HG02870 (cell line): ENCODE results near the gene SMIM3.
A peak's percentile ranks its signal among the peaks of the same experiment; 100 is the strongest.
"Not testable (repeated sequence)": the region's sequence is repeated elsewhere in the genome, so short reads cannot be mapped to it uniquely, and the experiment has no call there.

Source experiments
- ATAC-seq: cut with Tn5 transposase; IDR thresholded peaks from one replicate; pipeline ENCODE4 v1.9.1; 2021; ENCODE audit warnings: mild to moderate bottlenecking, moderate library complexity; ENCODE audit not compliant: unreplicated experiment

SMIM3 gene, protein sequence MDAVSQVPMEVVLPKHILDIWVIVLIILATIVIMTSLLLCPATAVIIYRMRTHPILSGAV

DNA sequence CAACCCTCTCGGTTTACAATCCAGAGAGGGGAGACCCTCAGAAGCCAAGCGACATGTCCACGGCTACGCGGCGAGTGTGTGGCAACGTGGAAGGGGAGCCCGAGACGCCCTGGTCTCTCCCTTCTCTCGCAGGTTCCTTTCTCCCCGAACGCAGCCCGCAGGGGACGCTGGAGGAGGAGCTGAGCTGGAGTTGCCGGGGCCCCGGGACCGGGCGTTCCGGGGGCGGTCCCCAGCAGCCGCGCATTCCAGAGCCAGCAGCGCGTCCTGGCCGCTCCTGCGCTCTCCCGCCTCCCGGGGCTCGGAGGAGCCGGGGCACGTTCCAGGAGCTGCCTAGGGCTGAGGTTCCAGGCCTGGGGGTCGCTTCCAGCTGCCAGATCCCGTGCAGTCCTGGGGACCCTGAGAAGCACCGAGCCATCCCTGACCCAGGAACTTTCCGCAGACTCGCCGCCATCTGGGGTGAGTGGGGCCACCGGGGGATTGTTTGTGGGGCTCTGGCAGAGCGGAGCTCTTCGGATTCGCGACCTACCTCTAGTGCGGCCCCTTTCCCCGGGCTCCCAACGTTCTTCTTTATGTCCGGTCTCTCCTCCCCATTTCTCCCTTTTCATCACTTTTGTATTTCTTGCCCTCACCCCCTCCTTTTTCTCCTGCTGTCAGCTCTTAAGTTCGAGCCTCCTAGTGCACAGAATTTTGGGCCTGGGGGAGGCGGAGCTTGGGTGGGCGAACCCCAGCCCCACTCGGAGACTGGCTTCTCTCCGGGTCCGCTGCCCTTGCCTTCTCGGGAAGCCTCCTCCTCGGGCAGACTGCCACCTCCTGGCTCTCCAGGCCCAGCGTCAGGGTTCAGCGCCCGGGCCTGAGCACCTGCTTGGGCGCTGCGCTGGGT is at the start of gene SMIM3:
Gene SMIM3, plus strand, starts transcription at position 241 of the 880 bp plus-strand sequence. CDS start 16,684 bp downstream, outside the sequence.
- ATAC-seq, result peak; percentile 22

DNA sequence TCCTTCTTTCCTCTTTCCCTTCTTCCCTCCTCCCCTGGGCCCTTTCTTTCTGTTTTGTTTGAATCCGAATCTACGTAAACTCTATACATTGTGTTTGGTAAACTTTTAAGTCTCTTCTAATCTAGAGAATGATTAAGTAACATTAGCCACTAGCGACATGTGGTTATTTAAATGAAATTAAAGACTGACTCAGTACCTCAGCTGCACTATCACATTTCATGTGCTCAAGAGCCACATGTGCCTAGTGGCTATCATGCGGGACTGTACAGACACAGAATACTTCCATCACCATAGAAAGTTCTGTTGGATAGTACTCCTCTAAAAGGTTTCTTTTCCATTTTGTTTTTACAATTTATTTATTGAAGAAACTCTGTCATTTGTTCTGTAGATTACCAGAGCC is 48.7 kb upstream of the SMIM3 start:
- ATAC-seq, result no peak

DNA sequence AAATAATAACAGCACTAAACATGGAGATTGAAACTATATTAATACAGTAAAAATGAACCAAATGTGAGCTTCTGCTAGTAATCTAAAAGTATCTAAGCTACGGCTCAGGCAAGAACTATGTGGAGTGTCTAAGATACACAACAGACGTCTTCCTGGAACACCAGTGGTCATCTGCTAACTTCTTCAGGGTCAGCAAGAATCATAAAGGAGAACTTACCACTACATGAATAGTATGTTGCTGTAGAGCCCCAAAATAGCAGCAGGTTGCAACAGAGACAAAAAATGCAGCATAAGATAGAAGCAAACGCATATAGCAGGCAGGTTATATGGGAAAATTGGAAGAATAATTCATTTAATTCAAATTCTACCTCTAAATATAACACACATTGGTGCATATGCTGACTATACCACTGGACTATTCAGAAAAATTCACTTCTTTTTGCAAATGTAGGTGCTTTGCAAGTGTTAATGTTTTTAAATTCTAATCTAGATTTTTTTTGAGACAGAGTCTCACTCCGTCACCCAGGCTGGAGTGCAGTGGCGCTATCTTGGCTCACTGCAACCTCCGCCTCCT is 46.8 kb upstream of the SMIM3 start:
- ATAC-seq, result no peak

DNA sequence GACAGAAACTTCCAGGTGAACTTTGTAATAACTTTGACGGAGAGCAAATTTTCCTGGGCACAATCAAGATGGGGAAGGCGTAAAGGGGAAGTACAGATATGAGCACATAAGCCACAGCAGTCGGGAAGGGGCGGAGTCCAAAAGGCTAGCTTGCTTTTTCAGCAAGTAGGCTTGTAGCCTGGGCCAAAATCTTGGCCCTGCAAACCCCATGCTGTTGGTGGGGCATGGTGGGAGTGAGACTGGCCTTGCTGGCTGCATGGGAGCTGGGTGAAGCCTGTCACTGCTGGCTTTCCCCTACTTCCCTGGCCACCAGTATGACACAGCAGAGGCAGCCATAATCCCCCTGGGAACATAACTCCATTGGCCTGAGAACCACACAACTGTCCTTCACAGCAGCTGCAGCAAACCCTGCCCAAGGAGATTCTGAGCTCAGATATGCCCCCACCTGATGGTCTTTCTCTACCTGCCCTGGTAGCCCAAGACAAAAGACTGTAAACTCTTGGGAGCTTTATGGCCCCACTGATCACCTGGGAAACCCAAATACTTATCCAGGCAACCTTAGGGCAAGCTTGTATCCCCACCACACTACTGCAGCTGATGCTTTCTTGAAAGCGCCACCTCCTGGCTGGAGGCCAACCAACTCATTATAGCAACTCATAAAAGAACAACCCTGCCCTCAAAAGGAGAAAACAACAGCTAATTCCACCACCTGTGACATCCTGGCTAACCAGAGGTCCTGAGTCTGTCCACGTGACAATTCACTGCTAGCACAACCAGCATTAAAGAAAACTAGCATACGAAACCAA is 43.8 kb upstream of the SMIM3 start:
- peak; percentile 58 for ATAC-seq

DNA sequence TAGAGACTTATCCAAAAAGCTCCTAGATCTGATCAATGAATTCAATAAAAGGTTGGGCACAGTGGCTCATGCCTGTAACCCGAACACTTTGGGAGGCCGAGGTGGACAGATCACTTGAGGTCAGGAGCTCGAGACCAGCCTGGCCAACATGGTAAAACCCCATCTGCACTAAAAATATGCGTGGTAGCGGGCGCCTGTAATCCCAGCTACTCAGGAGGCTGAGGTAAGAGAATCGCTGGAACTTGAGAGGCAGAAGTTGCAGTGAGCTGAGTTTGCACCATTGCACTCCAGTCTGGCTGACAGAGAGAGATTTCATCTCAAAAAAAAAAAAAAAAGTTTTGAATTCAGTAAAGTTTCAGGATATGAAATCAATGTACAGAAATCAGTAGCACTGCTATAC is 39.7 kb upstream of the SMIM3 start:
- ATAC-seq, result no peak

DNA sequence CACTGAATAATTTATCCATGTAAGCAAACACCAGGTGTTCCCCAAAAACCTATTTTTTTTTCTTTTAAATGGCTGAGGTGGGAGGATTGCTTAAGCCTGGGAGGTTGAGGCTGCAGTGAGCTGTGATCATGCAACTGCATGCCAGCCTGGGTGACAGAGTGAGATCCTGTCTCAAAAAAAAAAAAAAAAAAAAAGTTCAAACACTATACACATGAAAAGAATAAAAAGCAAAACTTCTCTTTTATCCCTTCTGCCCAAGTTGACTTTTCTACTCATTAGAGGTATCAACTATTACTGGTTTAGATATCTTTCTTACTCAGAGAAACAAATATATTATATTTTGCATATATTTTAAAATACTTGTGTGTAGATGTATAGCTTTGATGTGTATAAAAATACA is 37.6 kb upstream of the SMIM3 start:
- no peak for ATAC-seq

DNA sequence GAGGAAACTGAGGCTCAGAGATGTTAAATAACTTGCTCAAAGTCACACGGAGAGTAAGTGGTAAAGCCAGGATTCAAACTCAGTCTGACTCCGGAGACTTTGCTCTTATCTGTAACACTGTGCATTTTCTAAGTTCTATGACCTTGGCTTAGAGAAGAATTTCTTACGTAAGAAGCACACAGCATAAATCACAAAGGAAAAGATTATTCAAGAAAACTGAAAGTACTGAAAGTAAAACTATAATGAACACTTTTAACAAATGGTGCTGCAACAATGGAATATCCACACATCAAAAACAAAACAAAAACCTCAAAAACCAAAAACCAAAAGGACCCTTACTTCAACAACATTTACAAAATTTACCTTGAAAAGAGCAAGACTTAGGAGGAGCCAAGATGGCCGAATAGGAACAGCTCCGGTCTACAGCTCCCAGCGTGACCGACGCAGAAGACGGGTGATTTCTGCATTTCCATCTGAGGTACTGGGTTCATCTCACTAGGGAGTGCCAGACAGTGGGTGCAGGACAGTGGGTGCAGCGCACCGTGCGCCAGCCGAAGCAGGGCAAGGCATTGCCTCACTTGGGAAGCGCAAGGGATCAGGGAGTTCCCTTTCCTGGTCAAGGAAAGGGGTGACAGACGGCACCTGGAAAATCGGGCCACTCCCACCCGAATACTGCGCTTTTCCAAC is 36.0 kb upstream of the SMIM3 start:
- not testable (repeated sequence) for ATAC-seq

DNA sequence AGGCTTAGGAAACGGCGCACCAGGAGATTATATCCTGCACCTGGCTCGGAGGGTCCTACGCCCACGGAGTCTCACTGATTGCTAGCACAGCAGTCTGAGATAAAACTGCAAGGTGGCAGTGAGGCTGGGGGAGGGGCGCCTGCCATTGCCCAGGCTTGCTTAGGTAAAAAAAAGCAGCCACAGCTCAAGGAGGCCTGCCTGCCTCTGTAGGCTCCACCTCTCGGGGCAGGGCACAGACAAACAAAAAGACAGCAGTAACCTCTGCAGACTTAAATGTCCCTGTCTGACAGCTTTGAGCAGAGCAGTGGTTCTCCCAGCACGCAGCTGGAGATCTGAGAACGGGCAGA is 35.4 kb upstream of the SMIM3 start:
- ATAC-seq, result not testable (repeated sequence)

DNA sequence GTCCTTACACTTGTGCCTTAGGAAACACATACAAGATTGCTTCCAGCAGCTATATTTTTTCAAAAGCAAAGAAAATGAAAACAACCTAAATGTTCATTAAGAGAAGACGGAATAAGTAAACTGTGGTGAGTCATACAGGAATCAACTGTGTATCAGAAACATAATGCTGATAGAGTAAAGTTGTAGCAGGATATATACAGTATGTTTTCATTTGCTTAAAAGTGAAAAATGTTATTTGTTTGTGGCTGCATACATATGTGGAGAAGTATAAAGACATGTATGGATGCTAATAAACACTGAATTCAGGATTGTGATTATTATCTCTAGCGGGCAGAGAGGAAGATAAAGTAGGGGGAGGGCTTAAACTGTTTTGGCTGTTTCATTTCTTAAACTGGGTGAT is 28.1 kb upstream of the SMIM3 start:
- no peak for ATAC-seq

DNA sequence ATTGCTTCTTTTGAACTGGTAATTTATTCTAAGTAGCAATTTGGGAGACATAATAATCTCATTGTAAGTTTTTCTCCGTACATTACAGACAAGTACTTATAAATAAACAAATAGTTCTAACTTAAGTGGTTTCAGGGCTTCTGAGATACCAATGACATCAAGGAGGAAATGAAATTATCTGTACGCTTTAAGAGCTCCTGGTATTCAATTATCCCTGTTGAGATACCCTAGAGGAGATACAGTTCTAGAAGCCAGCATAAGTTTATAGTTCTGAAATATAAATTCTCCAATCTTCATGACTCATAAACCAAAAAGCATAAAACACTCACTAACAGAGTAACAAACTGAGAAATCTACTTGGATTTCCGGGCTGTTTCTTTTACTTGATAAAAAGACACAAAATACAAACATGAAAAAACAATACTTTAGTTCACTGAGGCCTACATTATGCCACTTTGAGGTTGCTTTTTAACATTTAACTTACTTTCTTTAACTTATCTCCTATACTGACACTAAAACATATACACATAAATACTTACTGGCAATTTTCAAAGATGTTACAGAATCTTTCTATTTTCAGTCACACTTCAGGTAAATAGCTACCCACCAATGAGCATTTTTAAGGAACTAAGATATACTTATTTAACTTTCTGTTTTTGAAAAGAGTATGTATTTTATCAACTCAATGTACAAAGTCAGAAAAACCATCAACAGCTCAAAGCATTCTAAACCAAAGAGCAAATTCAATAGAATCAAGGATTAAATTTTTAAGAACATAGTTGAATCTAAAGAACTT is 27.3 kb upstream of the SMIM3 start:
- no peak for ATAC-seq

DNA sequence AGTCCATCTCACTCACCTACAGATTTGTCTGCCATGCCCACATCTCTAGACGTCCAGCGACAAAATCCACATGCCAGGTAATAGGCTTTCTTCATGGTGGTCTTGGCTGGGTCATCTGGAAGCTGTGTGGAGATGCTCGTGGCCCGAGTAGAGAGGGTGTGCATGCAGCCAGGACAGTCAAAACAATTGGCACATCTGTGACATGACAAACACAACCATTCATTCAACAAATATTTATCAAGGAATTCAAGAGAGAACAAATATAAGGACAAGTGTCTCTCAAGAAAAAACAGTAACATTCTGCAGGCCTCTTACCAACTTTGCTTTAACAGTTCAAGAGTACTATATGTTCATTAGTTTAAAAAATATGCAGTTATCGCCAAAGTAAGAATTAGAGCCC is 25.1 kb upstream of the SMIM3 start:
- ATAC-seq, result no peak

DNA sequence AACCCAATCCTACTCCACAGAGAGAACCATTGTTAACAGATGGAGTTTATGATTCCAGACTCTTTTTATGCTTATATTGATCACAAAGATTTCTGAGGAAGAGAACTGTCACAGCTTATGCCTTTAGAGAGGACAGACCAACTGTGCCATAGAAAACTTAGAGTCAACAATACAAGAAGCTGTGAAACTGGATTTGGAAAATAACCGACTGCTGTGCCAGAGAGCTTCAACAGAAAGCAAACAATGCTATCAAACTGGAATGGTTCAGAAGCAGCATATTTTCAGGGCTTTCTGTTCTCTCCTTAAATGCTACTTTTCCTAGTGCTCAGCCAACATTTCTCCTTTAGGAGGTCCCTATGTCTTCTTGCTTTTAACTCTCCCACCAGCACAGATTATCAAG is 24.7 kb upstream of the SMIM3 start:
- no peak for ATAC-seq

DNA sequence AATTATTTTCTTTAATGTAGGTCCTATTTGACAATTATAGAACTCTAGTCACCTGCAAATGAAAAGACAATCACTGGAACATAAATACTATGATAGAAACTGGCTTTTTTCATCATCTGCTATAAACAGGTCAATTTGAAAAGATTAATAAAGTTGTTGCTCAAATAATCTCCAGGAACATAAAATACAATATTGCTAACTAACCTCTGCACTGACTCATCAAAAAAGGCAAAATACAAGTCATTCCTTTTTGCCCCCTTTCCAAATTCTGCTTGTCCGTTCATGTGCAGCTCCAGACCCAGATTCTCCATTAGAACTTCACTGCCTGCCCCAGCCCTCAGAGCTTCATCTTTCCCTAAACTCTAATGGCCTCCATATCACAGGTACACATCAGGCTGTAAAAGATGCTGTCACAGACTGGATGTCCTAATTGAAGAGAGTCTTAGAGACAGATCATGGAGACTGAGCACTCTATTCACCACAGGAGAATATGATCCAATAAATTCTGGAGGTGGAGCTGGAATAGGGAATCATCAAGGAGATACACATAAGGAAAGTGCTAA is 21.4 kb upstream of the SMIM3 start:
- no peak for ATAC-seq

DNA sequence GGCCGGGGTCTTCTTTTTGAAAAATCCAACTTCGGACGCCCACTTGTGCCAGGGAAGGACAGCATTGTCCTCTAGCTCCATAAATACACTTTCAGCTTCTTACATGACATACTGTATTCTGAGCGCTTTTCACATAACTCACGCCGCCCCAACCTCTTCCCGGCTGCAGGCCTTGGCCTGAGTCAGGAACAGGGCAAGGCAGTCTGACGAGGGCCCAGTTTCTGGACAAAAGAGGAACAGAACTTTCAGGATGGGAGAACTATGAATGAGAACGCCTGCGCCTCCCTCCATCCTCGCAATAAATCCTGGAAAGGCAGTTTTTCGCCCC is 20.4 kb upstream of the SMIM3 start:
- ATAC-seq, result peak; percentile 18

DNA sequence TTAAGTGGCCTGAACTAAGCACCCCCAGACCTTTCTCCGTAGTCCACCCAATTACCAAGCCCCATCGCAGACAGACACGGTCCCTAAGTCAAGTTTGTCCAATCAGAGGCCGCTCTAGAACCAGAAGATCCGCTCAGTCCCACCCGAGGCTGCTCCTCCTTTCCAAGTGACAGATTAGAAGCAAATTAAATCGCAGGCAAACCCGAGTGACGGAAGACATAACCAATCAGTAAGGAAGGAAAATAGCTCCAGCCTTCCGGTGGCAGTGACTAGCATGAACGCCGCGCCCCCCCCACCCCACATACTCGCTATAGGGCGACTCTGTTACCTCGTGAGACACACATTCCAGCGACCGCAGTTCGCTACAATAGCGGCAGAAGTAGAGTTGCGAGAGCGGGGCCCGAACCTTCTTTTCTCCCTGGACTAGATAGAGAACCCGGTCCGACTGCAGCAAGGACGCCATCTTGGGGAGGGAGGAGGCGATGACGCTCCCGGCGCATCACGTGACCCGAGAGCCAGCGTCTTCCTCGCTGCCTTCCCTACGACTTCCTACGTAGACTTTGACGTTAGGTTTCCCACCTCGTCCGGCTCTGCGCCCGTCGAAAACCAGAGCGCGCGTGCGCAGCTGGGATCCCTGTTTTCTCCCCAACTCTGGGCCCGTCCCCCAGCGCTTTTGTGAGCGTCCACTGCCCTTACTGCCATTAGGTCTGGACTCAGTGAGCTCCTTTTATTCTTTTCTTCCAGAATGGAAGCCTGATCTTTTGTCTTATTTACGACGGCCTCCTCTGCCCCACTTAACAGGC is 19.8 kb upstream of the SMIM3 start, which contains the start of gene DCTN4:
Gene DCTN4, minus strand, starts transcription at position 487 of the 803 bp plus-strand sequence. Its CDS starts 24 bp downstream, at position 463.
- peak; percentile 95 for ATAC-seq

DNA sequence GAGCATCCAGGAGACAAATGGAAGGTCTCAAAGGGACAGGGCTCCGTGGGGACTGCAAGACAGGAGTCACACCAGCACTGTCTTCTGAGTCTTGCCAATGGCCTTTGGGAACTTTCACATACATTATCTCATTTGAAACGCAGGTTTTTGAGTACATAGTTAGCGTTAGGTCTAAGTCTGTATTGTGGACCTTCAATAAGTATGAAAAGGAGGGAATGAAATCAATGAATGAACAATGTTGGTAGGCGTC is 19.3 kb upstream of the SMIM3 start:
- no peak for ATAC-seq

DNA sequence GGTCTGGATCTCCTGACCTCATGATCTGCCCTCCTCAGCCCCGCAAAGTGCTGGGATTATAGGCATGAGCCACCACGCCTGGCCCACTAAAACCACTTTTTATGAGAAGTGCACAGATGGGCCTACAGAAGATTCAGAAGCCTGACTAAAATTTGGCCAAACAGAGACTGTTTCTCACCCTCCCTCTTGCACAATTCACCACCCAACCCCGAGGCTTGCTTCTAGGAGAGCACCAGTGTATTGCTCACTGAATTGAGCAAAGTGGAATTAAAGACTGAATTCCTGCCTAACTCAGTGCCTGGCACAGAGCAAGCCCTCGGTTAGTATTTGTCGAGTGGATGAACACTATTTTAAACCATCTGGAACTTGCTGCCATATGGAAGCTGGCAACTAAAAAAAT is 16.3 kb upstream of the SMIM3 start:
- ATAC-seq, result no peak

DNA sequence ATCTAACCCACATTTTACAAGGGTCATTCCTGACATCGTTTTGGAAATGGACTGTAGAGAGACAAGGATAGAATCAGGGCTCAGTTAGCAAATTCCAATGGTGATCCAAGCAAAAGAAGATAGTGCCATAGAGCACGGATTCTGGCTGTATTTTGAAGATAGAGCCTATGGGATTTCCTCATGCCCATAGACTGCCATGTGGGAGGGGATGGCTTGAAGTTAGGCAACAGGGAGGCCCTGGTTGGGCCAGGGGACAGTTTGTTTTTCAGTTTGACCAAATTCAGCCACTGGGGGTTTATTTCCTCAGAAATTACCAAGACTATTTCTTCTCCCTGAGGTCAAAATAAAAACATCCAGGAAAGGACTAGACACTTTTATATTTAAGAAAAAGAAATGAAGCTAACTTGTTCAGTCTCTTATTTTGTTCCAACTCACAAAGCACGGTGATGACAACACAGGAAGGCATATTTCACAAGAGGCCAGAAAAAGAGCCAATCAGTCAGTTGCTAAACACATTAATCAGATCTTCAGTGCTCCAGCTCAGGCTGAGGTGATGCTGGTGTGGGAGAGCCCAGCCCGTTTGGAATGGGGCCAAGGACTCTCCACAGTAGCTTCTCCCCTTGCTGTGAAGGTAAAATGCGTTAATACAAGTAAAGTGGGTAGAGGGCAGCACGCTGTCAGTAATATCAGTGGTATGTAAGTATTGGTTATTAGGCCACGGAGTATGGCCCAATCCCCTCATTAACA is 15.4 kb upstream of the SMIM3 start:
- ATAC-seq, result no peak

DNA sequence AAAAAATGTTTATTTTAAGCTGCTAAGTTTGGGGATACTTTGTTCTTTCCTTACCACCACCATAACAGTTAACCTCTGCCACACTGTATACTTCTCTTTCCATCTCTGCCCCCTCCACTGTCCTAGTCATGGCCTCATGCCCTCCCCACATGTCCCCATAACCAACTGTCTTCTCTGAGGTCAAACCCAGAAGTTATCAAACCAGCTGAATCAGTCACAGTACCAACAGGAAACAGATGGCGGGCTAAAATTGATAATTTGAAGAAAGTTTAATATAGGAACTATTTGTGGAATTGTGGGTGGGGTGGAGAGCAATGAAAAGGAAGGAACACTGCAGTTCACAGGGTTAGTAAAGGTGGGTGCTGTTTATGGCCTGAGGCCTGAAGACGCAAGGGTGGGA is 14.0 kb upstream of the SMIM3 start:
- ATAC-seq, result no peak
